Measurements from ENCODE around the gene SPON2. TPM values are rescaled to one million over a fixed set of nuclear protein-coding genes. Genes with fewer than 3 reads are reported as not detected.

The SPON2 gene
- total RNA-seq, 4 donors from 2014 or later, result 39.3 to 91.0 (median 45.5) TPM

GRCh38 chr4:1151541-1151940 is 20.8 kb downstream of the SPON2 start:
- DNase-seq (ENCODE audit: low spot score in 2 of 2), result no peak
- no peak overlapping the region for H3K4me3 ChIP-seq
- WGBS, 2 donors, result 94 to 97% methylated on average over 5 to 6 of the region's 6 CpGs
- H3K27ac ChIP-seq, result no peak overlapping the region
- TF ChIP-seq EP300 (IDR thresholded peaks at IDR 0.05), result no peak
- no peak for TF ChIP-seq POLR2A (IDR thresholded peaks at IDR 0.05)
- TF ChIP-seq, protein P1, sequence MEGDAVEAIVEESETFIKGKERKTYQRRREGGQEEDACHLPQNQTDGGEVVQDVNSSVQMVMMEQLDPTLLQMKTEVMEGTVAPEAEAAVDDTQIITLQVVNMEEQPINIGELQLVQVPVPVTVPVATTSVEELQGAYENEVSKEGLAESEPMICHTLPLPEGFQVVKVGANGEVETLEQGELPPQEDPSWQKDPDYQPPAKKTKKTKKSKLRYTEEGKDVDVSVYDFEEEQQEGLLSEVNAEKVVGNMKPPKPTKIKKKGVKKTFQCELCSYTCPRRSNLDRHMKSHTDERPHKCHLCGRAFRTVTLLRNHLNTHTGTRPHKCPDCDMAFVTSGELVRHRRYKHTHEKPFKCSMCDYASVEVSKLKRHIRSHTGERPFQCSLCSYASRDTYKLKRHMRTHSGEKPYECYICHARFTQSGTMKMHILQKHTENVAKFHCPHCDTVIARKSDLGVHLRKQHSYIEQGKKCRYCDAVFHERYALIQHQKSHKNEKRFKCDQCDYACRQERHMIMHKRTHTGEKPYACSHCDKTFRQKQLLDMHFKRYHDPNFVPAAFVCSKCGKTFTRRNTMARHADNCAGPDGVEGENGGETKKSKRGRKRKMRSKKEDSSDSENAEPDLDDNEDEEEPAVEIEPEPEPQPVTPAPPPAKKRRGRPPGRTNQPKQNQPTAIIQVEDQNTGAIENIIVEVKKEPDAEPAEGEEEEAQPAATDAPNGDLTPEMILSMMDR (IDR thresholded peaks at IDR 0.05), result no peak
- H3K27me3 ChIP-seq, result no peaks in the 10 kb centered on the region
- peaks cover 0 to 14% (median 0%) of the 10 kb centered on the region in 4 donors for H3K4me1 ChIP-seq
- peaks cover 0 to 11% (median 0%) of the 10 kb centered on the region in 4 donors for H3K9me3 ChIP-seq
- H3K36me3 ChIP-seq, result no peaks in the 10 kb centered on the region

GRCh38 chr4:1150875-1151274 is 21.5 kb downstream of the SPON2 start:
- no peak for DNase-seq (ENCODE audit: low spot score in 2 of 2)
- TF ChIP-seq, protein P1 (IDR thresholded peaks at IDR 0.05), result no peak
- no peak for TF ChIP-seq EP300 (IDR thresholded peaks at IDR 0.05)
- TF ChIP-seq POLR2A (IDR thresholded peaks at IDR 0.05), result no peak
- peaks cover 0 to 11% (median 0%) of the 10 kb centered on the region in 4 donors for H3K9me3 ChIP-seq
- no peak overlapping the region for H3K27ac ChIP-seq
- no peaks in the 10 kb centered on the region for H3K27me3 ChIP-seq
- no peaks in the 10 kb centered on the region for H3K36me3 ChIP-seq
- peaks cover 0 to 14% (median 0%) of the 10 kb centered on the region in 4 donors for H3K4me1 ChIP-seq
- WGBS, 2 donors, result 38 to 92% methylated on average over 2 of the region's 3 CpGs
- no peak overlapping the region for H3K4me3 ChIP-seq

- Histone ChIP-seq H3K4me3 (no peak overlapping the region), H3K36me3 (no peaks in the 10 kb centered on the region), H3K9me3 (no peaks in the 10 kb centered on the region), H3K4me1 (no peaks in the 10 kb centered on the region), H3K27me3 (no peaks in the 10 kb centered on the region), H3K27ac (no peak overlapping the region)
- no peak for TF ChIP-seq POLR2A (IDR thresholded peaks at IDR 0.05)
- TF ChIP-seq, protein P1 (IDR thresholded peaks at IDR 0.05), result no peak
- TF ChIP-seq EP300 (IDR thresholded peaks at IDR 0.05), result no peak
- no peak for DNase-seq (ENCODE audit: low spot score in 2 of 2)
- 85 to 90% methylated on average over 1 of the region's 1 CpG for WGBS, 2 donors
These were observed 32.5 kb downstream of the SPON2 start for GRCh38 chr4:1139860-1140259.

DNA sequence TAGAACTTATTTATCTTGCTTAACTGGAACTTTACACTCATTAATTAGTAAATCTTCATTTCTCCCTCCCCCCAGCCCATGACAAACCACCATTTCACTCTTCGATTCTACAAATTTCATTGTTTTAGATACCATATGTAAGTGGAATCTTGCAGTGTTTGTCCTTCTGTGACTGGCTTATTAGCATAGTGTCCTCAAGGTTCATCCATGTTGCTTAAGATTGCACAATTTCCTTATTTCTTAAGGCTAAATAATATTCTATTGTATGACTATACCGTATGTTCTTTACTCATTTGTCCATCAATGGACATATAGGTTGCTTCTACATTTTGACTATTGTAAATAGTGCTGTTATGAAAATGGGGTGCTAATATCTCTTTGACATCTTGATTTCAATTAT is 34.5 kb downstream of the SPON2 start:
- H3K27me3 ChIP-seq, result no peaks in the 10 kb centered on the region
- no peak for DNase-seq (ENCODE audit: low spot score in 2 of 2)
- WGBS, 2 donors, result 76 to 77% methylated on average over 2 of the region's 2 CpGs
- peak overlapping the region in 1 of 4 donors; percentile 6 for H3K4me3 ChIP-seq
- no peak for TF ChIP-seq POLR2A (IDR thresholded peaks at IDR 0.05)
- TF ChIP-seq, protein P1 (IDR thresholded peaks at IDR 0.05), result no peak
- no peak for TF ChIP-seq EP300 (IDR thresholded peaks at IDR 0.05)
- H3K27ac ChIP-seq, result no peak overlapping the region
- H3K9me3 ChIP-seq, result no peaks in the 10 kb centered on the region
- no peaks in the 10 kb centered on the region for H3K36me3 ChIP-seq
- H3K4me1 ChIP-seq, result no peaks in the 10 kb centered on the region

DNA sequence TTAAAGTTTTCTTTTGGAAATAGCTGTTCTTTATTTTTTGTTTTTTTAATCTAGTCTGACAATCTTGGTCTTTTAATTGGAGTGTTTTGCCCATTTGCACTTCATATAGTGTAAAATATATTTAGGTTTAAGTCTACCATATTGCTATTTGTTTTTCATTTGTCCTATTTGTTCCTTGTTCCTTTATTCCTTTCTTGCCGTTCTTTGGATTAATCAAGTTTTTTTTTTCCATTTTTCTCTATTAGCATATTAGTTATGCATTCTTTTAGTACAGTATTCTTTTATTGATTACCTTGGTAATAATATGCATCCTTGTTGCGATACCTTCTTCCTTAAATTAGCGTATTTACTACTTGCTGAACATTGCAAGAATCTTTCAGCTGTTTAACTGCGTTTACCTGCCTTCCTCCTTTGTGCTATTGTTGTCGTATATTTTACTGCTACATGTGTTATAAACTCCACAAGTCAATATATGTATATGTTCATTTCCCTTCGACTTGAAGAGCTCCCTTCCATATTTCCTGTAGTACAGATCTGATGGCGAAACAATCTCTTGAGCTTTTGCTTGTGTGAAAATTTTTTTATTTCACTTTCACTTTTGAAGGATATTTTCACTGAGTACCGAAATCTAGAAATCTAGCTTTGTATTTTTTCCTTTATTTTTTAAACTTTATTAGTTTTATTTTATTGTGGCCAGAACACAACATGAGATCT is 35.2 kb downstream of the SPON2 start:
- no peak for TF ChIP-seq POLR2A (IDR thresholded peaks at IDR 0.05)
- no peak for TF ChIP-seq EP300 (IDR thresholded peaks at IDR 0.05)
- TF ChIP-seq, protein P1 (IDR thresholded peaks at IDR 0.05), result no peak
- WGBS, 2 donors, result 74 to 80% methylated on average over 8 of the region's 8 CpGs
- Histone ChIP-seq H3K4me1 (no peaks in the 10 kb centered on the region), H3K36me3 (no peaks in the 10 kb centered on the region), H3K27ac (no peak overlapping the region), H3K9me3 (no peaks in the 10 kb centered on the region), H3K27me3 (no peaks in the 10 kb centered on the region), H3K4me3 (peak overlapping the region in 1 of 4 donors; percentile 6)
- no peak for DNase-seq (ENCODE audit: low spot score in 2 of 2)

Data from tibial nerve (tissue), 4 donors.